ENCODE measurements around the gene MMP10.

MMP10 gene

GRCh38 chr11:102780491-102780918, at the start of gene MMP10:
MMP10 (minus strand) TSS chr11:102780628; CDS start chr11:102780591, 37 bp downstream.
- DNase-seq: no peak

GRCh38 chr11:102829316-102830000, 49.0 kb upstream of the MMP10 start:
- DNase-seq: no peak

- no peak for DNase-seq
Measured at GRCh38 chr11:102824556-102824955, 44.1 kb upstream of the MMP10 start.

GRCh38 chr11:102819491-102819890, 39.1 kb upstream of the MMP10 start:
- no peak for DNase-seq

GRCh38 chr11:102813484-102813883, 33.1 kb upstream of the MMP10 start:
- no peak for DNase-seq

- no peak for DNase-seq
Measured at GRCh38 chr11:102812188-102812587, 31.8 kb upstream of the MMP10 start.

GRCh38 chr11:102810950-102811660, 30.7 kb upstream of the MMP10 start:
- DNase-seq: no peak

GRCh38 chr11:102809971-102810370, 29.5 kb upstream of the MMP10 start:
- DNase-seq: no peak

GRCh38 chr11:102807921-102808320, 27.5 kb upstream of the MMP10 start:
- DNase-seq: no peak

- no peak for DNase-seq
Measured at GRCh38 chr11:102806296-102806695, 25.9 kb upstream of the MMP10 start.

- DNase-seq: no peak
Measured at GRCh38 chr11:102802341-102802740, 21.9 kb upstream of the MMP10 start.

GRCh38 chr11:102800767-102801166, 20.3 kb upstream of the MMP10 start:
- no peak for DNase-seq

GRCh38 chr11:102799681-102800340, 19.4 kb upstream of the MMP10 start:
- no peak for DNase-seq

GRCh38 chr11:102798012-102798746, 17.8 kb upstream of the MMP10 start, which contains the start of gene MMP1:
MMP1 (minus strand) TSS chr11:102798160; CDS start chr11:102798092, 68 bp downstream.
- no peak for DNase-seq

- no peak for DNase-seq
Measured at GRCh38 chr11:102794382-102794781, 14.0 kb upstream of the MMP10 start.

- no peak for DNase-seq
Measured at GRCh38 chr11:102793677-102794290, 13.4 kb upstream of the MMP10 start.

GRCh38 chr11:102792604-102793003, 12.2 kb upstream of the MMP10 start:
- no peak for DNase-seq

- no peak for DNase-seq
Measured at GRCh38 chr11:102791271-102792036, 11.0 kb upstream of the MMP10 start.

- no peak for DNase-seq
Measured at GRCh38 chr11:102788334-102788995, 8.0 kb upstream of the MMP10 start.

- no peak for DNase-seq
Measured at GRCh38 chr11:102784380-102784779, 4.0 kb upstream of the MMP10 start.

GRCh38 chr11:102783720-102784119, 3.3 kb upstream of the MMP10 start:
- no peak for DNase-seq
